Activated gamma-delta T cell treated with anti-CD3 and anti-CD28 coated beads, Interleukin-2, amount 50 U/mL, for 16 hours (primary cell): ENCODE data around the gene BCS1L.
A peak's percentile ranks its signal among the peaks of the same experiment; 100 is the strongest.
"Not testable (repeated sequence)": the region's sequence is repeated elsewhere in the genome, so short reads cannot be mapped to it uniquely, and the experiment has no call there.

Source experiments
- DNase-seq: peaks from one replicate; pipeline ENCODE4 v3.0.0-alpha.2; 2020; ENCODE audit warnings: low read depth

Gene BCS1L

DNA sequence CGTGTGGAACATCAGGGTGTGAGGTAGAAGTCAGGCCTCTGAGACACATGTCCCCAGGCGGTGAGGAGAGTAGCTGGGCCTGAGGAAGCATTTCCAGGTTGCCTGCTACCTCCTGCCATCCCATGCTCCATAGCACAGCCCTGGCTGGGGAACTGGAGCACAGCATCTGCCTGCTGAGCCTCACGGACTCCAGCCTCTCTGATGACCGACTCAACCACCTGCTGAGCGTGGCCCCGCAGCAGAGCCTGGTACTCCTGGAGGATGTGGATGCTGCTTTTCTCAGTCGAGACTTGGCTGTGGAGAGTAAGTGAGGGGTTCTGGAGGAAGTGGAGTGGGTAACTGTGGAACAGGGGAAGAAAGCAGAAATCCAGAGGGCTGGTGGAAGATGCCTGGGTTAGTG, 2.9 kb downstream of the BCS1L start:
- no peak for DNase-seq

DNA sequence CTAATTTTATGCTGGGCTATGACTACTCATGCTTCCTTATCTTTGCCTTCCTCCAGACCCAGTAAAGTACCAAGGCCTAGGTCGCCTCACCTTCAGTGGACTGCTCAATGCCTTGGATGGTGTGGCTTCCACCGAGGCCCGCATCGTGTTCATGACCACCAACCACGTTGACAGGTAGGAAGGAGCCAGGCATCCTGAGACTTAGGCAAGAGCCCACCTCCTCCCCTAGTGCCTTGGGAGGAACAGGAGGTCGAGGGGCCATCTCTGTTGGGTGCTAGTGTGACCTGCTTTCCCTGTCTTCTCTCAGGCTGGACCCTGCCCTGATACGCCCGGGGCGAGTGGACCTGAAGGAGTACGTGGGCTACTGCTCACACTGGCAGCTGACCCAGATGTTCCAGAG, 3.3 kb downstream of the BCS1L start:
- no peak for DNase-seq

DNA sequence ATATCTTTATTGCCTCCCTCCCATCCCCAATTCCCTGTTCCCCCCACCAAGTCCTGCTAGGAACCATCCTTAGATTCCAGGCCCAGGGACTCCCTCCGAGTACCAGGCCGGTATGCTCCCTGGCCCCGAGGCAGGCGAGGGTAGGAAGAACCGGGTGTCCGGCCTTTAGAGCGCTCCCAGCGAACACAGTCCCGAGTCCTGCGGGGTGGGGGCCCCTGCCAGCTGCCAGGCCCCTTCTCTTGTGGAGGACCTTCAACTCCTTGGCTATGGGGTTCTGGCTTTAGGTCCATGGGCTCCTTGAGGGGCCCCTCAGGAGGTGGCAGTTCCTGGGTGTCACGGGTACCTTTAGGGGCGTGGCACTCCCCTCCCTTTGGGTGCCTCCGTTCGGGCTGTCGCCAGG, 4.4 kb downstream of the BCS1L start:
- no peak for DNase-seq

DNA sequence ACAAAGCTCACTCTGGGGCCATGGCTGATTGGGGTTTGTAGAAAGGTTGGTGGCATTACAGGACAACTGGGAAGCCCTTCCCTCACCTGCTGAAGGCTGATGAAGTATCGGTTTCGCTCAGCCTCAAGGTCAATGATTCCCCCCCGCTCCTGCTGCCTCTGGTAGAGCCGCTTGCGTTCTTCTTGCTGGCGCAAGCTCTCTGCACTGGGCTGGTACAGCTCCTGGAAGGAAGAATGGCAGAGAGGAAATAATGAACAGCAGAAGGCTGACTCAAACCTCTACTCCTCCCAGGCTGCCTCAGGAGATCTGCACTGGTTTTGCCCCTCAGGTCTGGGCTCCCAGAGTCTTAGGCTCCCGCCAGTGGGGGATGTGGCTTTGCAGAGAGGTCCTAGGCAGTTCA, 5.2 kb downstream of the BCS1L start:
- DNase-seq, result no peak

DNA sequence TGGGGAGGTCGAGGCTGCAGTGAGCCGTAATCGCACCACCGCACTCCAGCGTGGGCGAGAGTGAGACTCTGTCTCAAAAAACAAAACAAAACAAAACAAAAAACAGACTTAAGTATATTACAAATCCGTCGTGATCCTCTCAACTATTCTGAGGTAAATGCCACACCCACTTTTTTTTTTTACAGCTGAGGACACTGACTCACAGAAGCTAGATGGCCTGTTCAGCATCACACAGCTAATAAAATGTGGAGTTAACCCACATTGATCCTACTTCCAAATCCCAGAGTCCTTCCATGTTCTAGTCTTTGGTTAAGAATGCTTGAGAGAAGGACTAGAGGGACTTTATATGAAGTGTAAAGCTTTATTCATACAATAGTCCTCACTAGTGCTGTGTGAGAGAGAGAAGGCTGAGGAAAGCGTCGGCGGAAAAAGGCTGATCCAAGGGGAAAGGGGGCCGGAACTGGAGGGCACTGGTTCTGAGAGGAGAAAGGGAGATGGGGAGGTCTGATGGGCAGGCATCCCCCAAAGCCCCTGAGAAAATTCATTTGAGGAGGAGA, 11.7 kb downstream of the BCS1L start:
- DNase-seq, result no peak

DNA sequence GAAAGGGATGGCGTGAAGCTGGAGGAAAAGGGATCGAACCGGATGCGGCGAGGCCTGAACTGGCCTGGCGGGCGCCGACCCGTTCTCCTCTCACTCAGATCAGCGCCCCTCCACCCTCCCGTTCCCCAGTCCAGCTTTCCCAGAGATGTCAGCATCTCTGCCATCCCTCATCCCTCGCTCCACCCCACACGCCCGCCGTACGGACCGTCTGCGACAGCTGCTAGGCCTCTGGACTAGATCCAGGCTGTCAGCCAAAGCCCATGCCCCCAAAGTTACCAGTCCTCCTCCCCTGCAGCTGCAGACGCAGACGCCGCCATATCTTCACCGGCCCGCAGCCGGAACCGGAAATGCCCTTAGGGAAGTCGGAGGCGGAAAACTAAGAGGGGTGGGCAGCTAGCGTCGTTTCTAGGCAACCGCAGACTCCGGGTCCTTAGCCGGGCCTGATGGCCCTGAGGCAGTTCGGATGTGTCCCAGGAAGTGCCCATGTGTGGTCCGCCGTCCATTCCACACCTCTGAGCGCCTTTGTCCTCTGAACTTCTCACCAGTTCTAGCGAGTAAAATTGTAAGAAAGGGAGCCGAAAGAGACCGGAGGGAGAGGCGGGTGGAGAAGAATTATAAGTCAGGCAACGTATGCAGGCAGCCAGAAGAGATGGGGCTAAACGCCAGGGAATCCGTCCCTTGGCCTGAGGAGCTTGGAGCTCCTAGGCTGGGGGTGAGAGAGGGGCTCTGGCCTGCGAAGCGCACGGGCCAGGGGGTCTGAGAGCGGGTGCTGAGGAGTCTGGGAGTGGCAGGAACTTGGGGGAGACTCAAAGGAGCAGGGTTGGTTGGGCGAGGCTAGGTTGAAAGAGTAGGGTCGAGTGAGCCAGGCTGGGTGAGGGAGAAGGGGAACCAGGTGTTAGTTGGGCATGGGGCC, 12.4 kb downstream of the BCS1L start, which contains the start of the genes RNF25 and STK36:
Gene RNF25, minus strand, starts transcription at position 349 of the 913 bp plus-strand sequence. Its CDS starts 32 bp downstream, at position 317.
Gene STK36, plus strand, starts transcription at position 433 of the 913 bp plus-strand sequence. CDS start 744 bp downstream, outside the sequence.
- peak; percentile 72 for DNase-seq

DNA sequence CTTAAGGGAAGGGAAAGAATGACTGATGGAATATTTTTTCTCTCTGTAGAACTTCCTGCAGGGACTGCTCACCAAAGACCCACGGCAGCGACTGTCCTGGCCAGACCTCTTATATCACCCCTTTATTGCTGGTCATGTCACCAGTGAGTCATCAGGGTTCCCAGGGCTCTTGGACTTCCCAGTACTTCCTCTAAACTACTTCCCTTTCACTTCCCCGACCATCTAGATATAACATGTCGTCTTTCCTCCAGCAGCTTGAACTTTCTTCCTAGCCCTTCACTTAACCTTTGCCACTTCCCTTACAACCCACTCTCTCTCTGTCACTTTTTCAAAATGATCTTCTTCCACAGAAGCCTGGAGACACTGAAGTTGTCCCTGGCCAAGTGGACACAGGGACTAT, 19.6 kb downstream of the BCS1L start:
- DNase-seq, result no peak

DNA sequence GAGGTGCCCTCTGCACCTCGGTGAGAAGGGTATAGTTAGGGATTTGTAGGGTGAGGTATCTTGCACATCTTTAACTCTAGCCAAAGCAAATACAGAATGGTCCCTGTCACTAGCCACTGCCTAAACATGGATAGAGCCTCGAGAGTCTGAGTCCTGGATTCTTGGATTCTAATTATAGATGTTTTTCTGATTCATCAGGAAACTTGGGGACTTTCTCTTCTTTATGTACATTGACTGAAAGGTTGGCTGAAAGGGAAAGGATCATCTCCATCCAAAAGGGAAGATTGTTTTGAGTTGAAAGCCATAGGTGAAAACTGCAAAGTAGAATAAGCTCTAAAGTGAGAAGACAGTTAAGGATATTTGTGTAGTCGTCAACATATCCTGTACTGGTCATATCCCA, 20.6 kb downstream of the BCS1L start:
- no peak for DNase-seq

DNA sequence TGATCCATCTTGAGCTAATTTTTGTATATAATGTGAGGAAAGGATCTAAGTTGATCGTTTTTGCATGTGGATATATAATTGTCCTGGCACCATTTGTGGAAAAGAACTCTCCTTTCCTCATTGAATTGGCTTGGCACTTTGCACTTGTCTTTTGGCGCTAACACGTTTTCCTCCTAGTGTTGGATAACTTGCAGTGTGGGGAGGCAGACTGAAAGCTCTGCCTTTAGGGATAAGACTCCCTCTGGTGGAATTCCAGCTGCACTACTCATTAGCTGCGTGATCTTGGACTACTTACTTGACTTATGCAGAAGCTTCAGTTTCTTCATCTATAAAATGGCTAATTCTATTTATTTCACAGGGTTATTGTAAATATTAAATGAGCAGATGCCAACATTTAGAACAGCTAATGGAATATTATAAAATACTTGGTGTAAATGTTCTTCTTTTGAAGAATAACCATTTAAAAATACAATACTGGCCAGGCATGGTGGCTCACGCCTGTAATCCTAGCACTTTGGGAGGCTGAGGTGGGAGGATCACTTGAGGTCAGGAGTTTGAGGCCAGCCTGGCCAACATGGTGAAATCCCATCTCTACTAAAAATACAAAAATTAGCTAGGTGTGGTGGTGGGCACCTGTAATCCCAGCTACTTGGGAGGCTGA, 28.0 kb downstream of the BCS1L start:
- DNase-seq, result not testable (repeated sequence)

DNA sequence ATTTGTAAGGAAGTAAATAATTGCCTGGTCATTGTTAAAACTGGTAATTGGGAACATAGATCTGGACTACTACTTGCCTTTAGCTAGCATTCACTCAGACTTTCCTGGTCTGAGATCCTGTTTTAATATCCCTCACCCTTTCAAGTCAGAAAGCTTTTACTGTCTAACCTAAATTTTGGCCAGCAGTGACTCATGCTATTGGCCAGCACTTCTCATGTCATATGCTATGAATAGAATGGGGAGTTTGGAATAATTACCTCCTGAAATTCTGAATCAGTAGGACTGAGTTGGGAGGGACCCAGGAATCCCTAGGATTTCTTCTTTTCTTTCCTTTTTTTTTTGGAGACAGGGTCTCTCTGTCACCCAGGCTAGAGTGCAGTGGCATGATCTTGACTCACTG, 31.8 kb downstream of the BCS1L start:
- no peak for DNase-seq

DNA sequence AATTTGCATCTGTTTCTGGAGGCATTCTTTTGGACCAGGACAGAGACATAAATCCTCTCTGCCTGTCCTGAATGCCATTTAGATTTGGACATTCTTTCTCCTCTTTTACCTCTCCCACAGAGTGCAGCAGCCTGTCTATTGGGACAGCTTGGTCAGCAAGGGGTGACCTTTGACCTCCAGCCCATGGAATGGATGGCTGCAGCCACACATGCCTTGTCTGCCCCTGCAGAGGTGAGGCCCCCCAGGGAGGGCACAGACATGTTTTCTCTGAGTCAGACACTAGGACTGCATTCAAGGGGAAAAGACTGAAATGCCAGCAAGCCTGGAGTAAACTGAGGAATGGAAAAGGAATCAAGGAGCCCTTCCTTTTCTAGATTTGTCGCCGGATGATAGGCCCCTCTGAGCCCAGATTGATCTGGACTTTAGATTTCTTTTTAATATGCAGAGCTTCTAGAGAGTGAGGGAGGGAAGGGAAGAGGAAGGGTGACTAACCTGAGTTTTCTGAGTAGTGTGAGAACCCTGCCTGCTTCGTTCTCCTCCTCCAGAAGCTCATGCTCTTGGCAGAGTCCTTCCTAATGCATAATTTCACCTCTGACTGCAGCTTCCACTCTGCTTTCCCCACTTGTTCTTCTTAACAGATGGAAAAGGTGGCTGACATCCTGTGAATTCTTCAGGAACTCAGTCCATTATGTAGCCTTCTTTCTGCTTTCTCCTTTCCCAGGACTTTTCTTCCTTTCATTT, 35.1 kb downstream of the BCS1L start:
- DNase-seq, result no peak

DNA sequence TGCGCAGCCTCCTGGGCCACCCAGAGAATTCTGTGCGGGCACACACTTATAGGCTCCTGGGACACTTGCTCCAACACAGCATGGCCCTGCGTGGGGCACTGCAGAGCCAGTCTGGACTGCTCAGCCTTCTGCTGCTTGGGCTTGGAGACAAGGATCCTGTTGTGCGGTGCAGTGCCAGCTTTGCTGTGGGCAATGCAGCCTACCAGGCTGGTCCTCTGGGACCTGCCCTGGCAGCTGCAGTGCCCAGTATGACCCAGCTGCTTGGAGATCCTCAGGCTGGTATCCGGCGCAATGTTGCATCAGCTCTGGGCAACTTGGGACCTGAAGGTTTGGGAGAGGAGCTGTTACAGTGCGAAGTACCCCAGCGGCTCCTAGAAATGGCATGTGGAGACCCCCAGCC, 39.4 kb downstream of the BCS1L start:
- no peak for DNase-seq

DNA sequence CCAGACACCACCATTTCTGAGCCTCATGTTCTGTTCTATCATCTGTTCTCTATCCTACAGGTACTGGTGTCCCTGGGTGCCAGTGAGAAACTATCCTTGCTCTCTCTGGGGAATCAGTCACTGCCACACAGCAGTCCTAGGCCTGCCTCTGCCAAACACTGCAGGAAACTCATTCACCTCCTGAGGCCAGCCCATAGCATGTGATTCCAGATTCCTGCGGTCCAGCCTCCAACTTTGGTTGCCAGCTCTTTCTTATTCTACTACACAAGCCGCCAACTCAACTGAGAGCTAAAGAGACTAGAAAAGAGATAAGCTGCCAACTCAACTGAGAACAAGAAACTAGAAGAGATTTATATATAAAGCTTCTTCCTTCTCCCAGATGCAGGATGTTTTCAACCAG, 42.3 kb downstream of the BCS1L start:
- no peak for DNase-seq

DNA sequence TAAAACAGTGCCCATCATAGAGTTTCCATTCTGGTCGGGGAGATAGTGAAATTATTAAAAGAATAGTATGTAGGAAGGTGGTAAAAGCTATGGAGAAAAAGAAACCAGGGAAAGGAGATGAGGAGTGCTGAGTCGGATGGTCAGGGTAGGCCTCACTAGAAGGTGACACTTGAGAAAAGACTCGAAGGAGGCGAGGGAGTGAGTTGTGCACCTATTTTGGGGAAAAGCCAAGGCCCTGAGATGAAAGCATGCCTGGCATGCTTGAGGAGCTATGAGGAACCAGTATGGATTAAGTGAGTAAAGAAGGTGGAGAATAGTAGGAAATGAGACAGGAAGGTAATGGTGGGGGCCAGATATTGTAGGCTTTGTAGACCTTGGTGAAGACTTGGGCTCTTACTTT, 43.9 kb downstream of the BCS1L start:
- DNase-seq, result no peak

DNA sequence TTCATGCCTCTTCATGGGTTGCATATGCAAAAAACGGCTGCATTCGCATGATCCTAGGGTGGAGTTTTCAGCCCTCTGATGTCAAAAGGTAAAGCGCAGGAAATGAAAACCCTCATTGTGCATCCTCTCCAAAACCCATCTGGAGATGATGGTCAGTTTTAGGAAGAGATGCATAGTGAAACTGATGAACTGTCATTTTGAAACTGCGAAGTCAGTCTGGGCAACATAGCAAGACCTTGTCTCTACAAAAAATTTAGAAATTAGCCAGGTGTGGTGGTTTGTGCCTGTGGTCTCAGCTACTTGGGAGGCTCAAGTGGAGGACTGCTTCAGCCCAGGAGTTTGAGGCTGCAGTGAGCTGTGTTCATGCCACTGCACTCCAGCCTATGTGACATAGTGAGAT, 48.6 kb downstream of the BCS1L start:
- no peak for DNase-seq

DNA sequence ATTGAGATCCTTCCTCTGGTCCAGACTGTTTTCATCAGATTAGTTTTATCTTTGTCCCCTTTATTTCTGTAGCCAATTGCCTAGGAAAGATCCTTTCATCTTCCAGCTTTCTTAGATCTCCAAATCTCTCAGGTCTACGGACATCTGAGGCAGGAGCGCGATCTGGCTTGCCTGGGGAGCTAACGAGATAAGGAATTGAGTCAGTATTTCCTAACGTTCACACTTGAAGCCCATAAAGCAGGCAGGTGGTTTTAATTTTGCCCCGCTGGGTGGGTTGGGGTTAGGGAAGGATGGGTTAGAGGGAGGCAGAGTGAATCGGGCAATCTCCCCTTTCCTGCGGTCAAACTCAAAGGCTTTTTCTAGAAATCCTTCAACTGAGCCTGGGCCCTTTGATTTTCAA, 50.4 kb downstream of the BCS1L start:
- DNase-seq, result no peak

DNA sequence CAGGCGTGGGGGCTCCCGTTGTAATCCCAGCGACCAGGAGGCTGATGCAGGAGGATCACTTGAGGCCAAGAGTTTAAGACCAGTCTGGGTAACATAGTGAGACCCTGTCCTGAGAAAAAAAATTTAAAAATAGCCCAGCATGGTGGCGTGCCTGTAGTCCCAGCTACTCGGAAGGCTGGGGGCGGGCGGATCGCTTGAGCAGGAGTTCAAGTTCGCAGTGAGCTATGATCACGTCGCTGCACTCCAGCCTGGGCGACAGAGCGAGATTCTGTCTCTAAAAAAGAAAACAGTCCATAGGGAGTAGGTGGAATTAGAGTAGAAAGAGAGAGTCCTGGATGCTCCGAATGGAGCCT, 50.8 kb downstream of the BCS1L start:
- no peak for DNase-seq

DNA sequence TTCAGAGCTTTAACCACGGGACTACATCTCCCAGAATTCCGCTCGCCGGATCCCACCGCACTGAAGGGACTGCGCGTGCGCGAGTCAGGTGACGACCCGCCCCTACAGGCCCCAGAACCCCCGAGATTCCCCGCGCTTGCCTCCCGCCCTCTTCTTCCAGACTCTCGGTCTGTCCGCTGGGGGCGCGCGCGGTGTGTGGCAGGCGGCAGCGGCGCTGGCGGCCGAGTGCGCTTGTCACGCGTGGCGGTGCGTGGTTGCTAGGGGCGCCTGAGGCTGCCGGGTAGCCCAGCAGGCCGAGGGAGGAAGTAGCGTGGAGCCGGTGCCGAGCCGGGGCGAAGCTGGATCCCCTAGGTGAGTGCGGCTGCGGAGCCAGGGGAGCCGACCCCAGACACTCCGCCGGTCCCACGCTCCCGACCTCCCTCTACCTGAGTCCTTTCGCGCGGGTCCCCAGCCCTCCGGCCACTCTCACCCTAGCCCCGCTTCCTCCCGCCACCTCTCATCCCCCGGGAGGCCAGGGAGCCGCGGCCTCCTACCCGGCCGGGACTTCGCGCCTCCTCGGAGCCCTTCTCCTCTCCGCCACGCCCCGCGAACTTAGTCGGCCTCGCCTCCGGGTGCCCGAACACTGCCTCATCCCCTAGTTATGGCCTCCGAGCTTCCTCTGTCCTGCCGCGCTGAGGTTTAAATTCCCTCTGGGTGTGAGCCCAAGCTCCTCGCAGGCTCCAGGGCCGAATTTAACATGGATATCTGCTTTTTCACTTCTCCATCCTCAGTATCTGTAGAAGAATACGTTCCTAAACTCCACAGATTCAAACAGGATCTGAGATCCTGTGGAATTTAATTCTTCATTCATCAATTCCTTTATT, 51.4 kb downstream of the BCS1L start, which contains the start of gene TTLL4:
Gene TTLL4, plus strand, starts transcription at position 149 of the 863 bp plus-strand sequence. CDS start 26,842 bp downstream, outside the sequence.
- peak; percentile 97 for DNase-seq

DNA sequence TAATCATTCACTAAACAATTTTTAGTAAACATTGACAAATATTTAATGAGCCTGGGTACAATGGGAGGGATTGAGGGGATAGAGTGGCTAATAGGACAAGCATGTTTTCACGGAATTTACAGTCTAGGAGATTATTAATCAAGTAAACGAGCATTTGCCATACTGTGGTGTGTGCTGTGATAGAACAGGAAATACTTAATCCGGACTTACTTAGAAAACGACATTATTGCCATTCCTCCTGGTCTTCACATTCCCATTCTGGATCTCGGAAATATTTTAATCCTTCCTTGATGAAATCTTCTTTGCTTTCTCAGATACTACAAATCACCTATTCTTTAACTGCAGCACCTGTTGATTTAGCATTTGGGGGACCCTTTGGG, 52.1 kb downstream of the BCS1L start:
- no peak for DNase-seq
